Liver (tissue), 9 donors: Measurements from ENCODE around the gene EEFSEC. TPM values are rescaled to one million over a fixed set of nuclear protein-coding genes. Genes with fewer than 3 reads are reported as not detected.

ENCODE experiments used
- DNase-seq: peaks from one replicate; pipeline ENCODE4 v3.0.0-alpha.2; 2017; ENCODE audit warnings: low spot score
- H3K27ac ChIP-seq, 2 donors: one replicate each; pipeline ENCODE4 v1.7.0; 2013; ENCODE audit warnings: inconsistent platforms in 2 of 2, low read length in 2 of 2, control low read depth in 1 of 2, low read depth in 1 of 2, mild to moderate bottlenecking in 1 of 2
- H3K27me3 ChIP-seq, 4 donors: one replicate each; pipeline versions ENCODE4 v1.6.1 to v1.7.0; 2013; ENCODE audit warnings: low read length in 3 of 4, inconsistent platforms in 1 of 4, mild to moderate bottlenecking in 1 of 4, moderate library complexity in 1 of 4; ENCODE audit not compliant: control insufficient read depth in 4 of 4, insufficient read depth in 4 of 4
- H3K36me3 ChIP-seq, 4 donors: one replicate each; pipeline versions ENCODE4 v1.6.1 to v1.7.0; 2013; ENCODE audit warnings: low read length in 3 of 4, mild to moderate bottlenecking in 3 of 4, low read depth in 1 of 4, moderate library complexity in 1 of 4; ENCODE audit not compliant: control insufficient read depth in 4 of 4, insufficient read depth in 3 of 4
- H3K4me1 ChIP-seq, 4 donors: one replicate each; pipeline versions ENCODE4 v1.6.1 to v1.7.0; 2013; ENCODE audit warnings: low read length in 3 of 4, mild to moderate bottlenecking in 3 of 4, moderate library complexity in 1 of 4; ENCODE audit not compliant: control insufficient read depth in 4 of 4, insufficient read depth in 4 of 4
- H3K4me3 ChIP-seq, 3 donors: one replicate each; pipeline versions ENCODE4 v1.6.1 to v1.7.0; 2013; ENCODE audit warnings: low read length in 3 of 3, control low read depth in 1 of 3, low read depth in 1 of 3, mild to moderate bottlenecking in 1 of 3
- H3K9ac ChIP-seq, 2 donors: one replicate each; pipeline ENCODE4 v1.7.0; 2013; ENCODE audit warnings: low read length in 2 of 2, mild to moderate bottlenecking in 2 of 2, moderate library complexity in 2 of 2, control low read depth in 1 of 2, low read depth in 1 of 2
- H3K9me3 ChIP-seq, 4 donors: one replicate each; pipeline versions ENCODE4 v1.6.1 to v1.7.0; 2013; ENCODE audit warnings: low read length in 3 of 4; ENCODE audit not compliant: control insufficient read depth in 4 of 4
- EGR1 ChIP-seq, 2 donors: IDR thresholded peaks; 2 replicates each; pipeline ENCODE4 v1.6.1; 2016 to 2018; ENCODE audit warnings: antibody characterized with exemption in 2 of 2, low read depth in 2 of 2
- FOXA1 ChIP-seq: IDR thresholded peaks from 2 replicates; pipeline ENCODE4 v1.6.1; 2016; ENCODE audit warnings: antibody characterized with exemption
- FOXA2 ChIP-seq: IDR thresholded peaks from 2 replicates; pipeline ENCODE4 v1.6.1; 2016; ENCODE audit warnings: antibody characterized with exemption
- GABPA ChIP-seq, 2 donors: IDR thresholded peaks in 1 of 2; conservative IDR thresholded peaks in 1 of 2; 2 replicates each; pipeline ENCODE4 v1.6.1; 2016; ENCODE audit warnings: antibody characterized with exemption in 2 of 2, mild to moderate bottlenecking in 1 of 2, moderate library complexity in 1 of 2
- HNF4G ChIP-seq: IDR thresholded peaks from 2 replicates; pipeline ENCODE4 v1.6.1; 2016; ENCODE audit warnings: antibody characterized with exemption
- NR2F2 ChIP-seq: IDR thresholded peaks from 2 replicates; pipeline ENCODE4 v1.6.1; 2016; ENCODE audit warnings: antibody characterized with exemption
- RXRA ChIP-seq, 2 donors: IDR thresholded peaks; 2 replicates each; pipeline ENCODE4 v1.6.1; 2017 to 2018; ENCODE audit warnings: antibody characterized with exemption in 2 of 2, mild to moderate bottlenecking in 1 of 2
- SP1 ChIP-seq: IDR thresholded peaks from 2 replicates; pipeline ENCODE4 v1.6.1; 2018; ENCODE audit warnings: antibody characterized with exemption, mild to moderate bottlenecking
- WGBS: extraction: QIAGEN DNeasy Blood & Tissue Kit; methylation state at CpG from one replicate; pipeline ENCODE4 v1.1.7; 2013; 5-methylcytosine and 5-hydroxymethylcytosine counted together
- polyA plus RNA-seq, 2 donors: library from polyadenylated mRNA; stranded (reverse) in 1 of 2; unstranded in 1 of 2; fragments of 200-250 nt in 1 of 2; fragments of >200 nt in 1 of 2; fragmentation: Nextera tagmentation in 1 of 2; extraction: Ambion mirVana in 1 of 2; gene quantifications; one replicate each; pipeline versions ENCODE4 v1.2.1 to v1.2.3, GENCODE V29; 2013 to 2015
- total RNA-seq, 2 donors: library from RNA; depleted of rRNA; stranded (reverse); fragments of >200 nt; gene quantifications; one replicate each; pipeline ENCODE4 v1.2.3, GENCODE V29; 2014
- TF ChIP-seq, protein P1 (sequence below): fragments of 150-350 bp; IDR thresholded peaks from 2 replicates; pipeline ENCODE4 v1.5.1; 2017; ENCODE audit warnings: improper control_type of control experiment, low read depth, low read length; ENCODE audit not compliant: missing input control
- TF ChIP-seq, protein P2 (sequence below): IDR thresholded peaks from 2 replicates; pipeline ENCODE4 v1.6.1; 2016; ENCODE audit warnings: antibody characterized with exemption
- TF ChIP-seq, protein P3 (sequence below): IDR thresholded peaks from 2 replicates; pipeline ENCODE4 v1.6.1; 2016; ENCODE audit warnings: antibody characterized with exemption
- TF ChIP-seq, protein P4 (sequence below): IDR thresholded peaks from 2 replicates; pipeline ENCODE4 v1.6.1; 2016; ENCODE audit warnings: antibody characterized with exemption, mild to moderate bottlenecking
- donor health status: healthy.
- donor health status: healthy.
- donor health status: healthy.
- donor health status: healthy.
- donor health status: healthy.

EEFSEC gene
- total and polyA plus RNA-seq, 4 donors, result 8.4 to 13.1 (median 10.7) TPM

DNA sequence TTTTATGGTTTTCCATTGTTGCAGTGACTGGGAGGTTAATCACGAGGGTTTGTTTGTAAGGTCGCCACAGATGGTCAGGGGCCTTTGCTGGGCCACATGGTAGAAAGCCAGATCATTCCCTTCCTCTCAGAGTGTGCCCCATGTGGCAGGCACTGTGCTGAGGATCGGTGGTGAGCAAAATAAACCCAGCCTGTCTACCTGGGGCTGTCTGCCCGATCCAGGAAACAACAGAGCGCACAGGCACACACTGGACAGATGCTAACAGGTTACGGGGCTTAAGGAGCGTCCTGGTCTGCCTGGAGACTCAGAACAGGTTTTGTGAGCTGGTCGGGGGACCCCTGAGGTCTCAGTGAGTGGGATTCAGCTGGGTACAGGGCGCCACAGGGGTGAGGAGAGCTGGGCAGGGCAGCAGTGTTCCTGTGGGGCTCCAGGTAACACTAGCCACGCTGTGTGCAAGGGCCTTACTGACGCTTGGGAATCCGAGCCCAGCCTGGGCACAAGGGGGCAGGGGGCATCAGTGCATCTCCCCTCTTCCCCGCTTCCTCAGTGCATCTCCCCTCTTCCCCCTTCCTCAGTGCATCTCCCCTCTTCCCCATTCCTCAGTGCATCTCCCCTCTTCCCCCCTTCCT lies 177.0 kb downstream of the EEFSEC start:
- no peaks in the 10 kb centered on the region for H3K9me3 ChIP-seq
- no peak overlapping the region for H3K9ac ChIP-seq
- DNase-seq, result no peak
- WGBS, result 94% methylated on average over 13 of the region's 13 CpGs
- no peaks in the 10 kb centered on the region for H3K27me3 ChIP-seq
- peaks cover 0 to under 1% (median 0%) of the 10 kb centered on the region in 4 donors for H3K4me1 ChIP-seq
- no peak overlapping the region for H3K27ac ChIP-seq
- H3K4me3 ChIP-seq, result no peak overlapping the region
- TF ChIP-seq, protein P1, sequence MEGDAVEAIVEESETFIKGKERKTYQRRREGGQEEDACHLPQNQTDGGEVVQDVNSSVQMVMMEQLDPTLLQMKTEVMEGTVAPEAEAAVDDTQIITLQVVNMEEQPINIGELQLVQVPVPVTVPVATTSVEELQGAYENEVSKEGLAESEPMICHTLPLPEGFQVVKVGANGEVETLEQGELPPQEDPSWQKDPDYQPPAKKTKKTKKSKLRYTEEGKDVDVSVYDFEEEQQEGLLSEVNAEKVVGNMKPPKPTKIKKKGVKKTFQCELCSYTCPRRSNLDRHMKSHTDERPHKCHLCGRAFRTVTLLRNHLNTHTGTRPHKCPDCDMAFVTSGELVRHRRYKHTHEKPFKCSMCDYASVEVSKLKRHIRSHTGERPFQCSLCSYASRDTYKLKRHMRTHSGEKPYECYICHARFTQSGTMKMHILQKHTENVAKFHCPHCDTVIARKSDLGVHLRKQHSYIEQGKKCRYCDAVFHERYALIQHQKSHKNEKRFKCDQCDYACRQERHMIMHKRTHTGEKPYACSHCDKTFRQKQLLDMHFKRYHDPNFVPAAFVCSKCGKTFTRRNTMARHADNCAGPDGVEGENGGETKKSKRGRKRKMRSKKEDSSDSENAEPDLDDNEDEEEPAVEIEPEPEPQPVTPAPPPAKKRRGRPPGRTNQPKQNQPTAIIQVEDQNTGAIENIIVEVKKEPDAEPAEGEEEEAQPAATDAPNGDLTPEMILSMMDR, result no peak
- TF ChIP-seq SP1 (no peak), RXRA (IDR thresholded peaks at IDR 0.05) (no peak), FOXA1 (no peak), NR2F2 (no peak), EGR1 (IDR thresholded peaks at IDR 0.05; ENCODE audit: low read depth in 2 of 2) (no peak), GABPA (IDR thresholded peaks at IDR 0.05 in 1 of 2, conservative IDR thresholded peaks at IDR 0.05 in 1 of 2) (no peak), FOXA2 (no peak), HNF4G (no peak)
- TF ChIP-seq, protein P2, sequence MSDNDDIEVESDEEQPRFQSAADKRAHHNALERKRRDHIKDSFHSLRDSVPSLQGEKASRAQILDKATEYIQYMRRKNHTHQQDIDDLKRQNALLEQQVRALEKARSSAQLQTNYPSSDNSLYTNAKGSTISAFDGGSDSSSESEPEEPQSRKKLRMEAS, result no peak
- TF ChIP-seq, protein P3, sequence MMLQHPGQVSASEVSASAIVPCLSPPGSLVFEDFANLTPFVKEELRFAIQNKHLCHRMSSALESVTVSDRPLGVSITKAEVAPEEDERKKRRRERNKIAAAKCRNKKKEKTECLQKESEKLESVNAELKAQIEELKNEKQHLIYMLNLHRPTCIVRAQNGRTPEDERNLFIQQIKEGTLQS, result no peak
- TF ChIP-seq, protein P4, sequence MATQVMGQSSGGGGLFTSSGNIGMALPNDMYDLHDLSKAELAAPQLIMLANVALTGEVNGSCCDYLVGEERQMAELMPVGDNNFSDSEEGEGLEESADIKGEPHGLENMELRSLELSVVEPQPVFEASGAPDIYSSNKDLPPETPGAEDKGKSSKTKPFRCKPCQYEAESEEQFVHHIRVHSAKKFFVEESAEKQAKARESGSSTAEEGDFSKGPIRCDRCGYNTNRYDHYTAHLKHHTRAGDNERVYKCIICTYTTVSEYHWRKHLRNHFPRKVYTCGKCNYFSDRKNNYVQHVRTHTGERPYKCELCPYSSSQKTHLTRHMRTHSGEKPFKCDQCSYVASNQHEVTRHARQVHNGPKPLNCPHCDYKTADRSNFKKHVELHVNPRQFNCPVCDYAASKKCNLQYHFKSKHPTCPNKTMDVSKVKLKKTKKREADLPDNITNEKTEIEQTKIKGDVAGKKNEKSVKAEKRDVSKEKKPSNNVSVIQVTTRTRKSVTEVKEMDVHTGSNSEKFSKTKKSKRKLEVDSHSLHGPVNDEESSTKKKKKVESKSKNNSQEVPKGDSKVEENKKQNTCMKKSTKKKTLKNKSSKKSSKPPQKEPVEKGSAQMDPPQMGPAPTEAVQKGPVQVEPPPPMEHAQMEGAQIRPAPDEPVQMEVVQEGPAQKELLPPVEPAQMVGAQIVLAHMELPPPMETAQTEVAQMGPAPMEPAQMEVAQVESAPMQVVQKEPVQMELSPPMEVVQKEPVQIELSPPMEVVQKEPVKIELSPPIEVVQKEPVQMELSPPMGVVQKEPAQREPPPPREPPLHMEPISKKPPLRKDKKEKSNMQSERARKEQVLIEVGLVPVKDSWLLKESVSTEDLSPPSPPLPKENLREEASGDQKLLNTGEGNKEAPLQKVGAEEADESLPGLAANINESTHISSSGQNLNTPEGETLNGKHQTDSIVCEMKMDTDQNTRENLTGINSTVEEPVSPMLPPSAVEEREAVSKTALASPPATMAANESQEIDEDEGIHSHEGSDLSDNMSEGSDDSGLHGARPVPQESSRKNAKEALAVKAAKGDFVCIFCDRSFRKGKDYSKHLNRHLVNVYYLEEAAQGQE, result no peak
- peaks cover 0 to 4% (median 0%) of the 10 kb centered on the region in 4 donors for H3K36me3 ChIP-seq

DNA sequence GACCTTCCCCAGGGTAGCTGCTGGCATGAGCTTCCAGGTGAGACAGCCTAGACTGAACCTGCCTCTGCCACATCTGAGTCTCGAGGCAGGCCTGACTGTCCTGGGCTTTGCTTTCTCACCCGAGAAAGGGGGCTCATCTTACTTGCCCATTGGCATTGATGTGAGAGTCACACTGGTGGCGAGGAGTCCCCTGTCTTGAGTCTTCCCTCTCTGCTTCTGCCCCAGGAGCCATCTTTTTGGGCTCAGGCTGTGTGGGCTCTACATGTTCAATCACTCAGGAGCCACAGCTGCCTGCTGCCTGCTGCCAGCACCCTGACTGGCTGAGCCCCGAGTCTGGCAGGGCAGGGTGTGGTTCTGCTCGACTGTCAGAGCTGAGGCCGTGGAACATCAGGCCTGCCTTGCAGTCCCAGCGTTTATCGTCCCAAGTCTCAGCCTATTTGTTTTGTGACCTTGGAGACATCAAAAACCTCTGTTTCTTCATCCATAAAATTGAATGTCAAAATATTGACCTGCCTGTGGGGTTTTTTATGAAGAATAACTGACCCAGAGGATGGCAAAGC lies 180.9 kb downstream of the EEFSEC start:
- H3K4me3 ChIP-seq, result no peak overlapping the region
- no peak for DNase-seq
- WGBS, result 96% methylated on average over 8 of the region's 8 CpGs
- H3K9ac ChIP-seq, result no peak overlapping the region
- no peaks in the 10 kb centered on the region for H3K9me3 ChIP-seq
- H3K4me1 ChIP-seq, result no peaks in the 10 kb centered on the region
- no peak overlapping the region for H3K27ac ChIP-seq
- H3K36me3 ChIP-seq, result peaks cover 0 to 4% (median 1%) of the 10 kb centered on the region in 4 donors
- H3K27me3 ChIP-seq, result no peaks in the 10 kb centered on the region
- TF ChIP-seq FOXA2 (no peak), NR2F2 (no peak), GABPA (IDR thresholded peaks at IDR 0.05 in 1 of 2, conservative IDR thresholded peaks at IDR 0.05 in 1 of 2) (no peak)
- TF ChIP-seq, protein P2, result no peak
